Lower leg skin (tissue), 3 donors: ENCODE measurements around the gene ELMO3.

Source experiments
- POLR2A ChIP-seq, 2 donors: fragments of 450-650 bp; IDR thresholded peaks; one replicate each; pipeline ENCODE4 v1.6.1; 2016 to 2017; ENCODE audit warnings: antibody characterized with exemption in 2 of 2, mild to moderate bottlenecking in 1 of 2, moderate library complexity in 1 of 2
- TF ChIP-seq, protein P1 (sequence below), 3 donors: fragments of 450-650 bp; IDR thresholded peaks; one replicate each; pipeline ENCODE4 v1.5.1; 2016; ENCODE audit warnings: antibody characterized with exemption in 3 of 3, mild to moderate bottlenecking in 3 of 3, moderate library complexity in 2 of 3

DNA sequence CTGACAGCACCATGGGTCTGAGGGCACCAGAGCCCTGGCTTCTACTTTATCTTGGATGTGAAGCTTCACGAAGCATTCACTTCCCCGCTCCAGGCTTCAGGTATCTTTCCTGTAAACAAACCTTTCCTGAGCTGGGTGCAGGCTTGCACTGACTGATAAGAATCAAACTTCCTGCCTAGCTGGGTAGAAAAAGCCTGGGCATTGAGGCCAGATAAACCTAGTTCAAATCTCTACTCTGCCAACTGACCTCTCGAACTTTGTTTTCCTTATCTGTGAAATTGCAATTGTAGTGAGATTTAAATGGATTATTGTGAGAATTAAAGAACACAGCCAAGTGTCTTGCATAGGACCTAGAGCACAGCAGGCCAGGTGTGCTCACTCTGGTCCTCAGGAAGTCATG, 25.1 kb downstream of the ELMO3 start:
- TF ChIP-seq, protein P1, sequence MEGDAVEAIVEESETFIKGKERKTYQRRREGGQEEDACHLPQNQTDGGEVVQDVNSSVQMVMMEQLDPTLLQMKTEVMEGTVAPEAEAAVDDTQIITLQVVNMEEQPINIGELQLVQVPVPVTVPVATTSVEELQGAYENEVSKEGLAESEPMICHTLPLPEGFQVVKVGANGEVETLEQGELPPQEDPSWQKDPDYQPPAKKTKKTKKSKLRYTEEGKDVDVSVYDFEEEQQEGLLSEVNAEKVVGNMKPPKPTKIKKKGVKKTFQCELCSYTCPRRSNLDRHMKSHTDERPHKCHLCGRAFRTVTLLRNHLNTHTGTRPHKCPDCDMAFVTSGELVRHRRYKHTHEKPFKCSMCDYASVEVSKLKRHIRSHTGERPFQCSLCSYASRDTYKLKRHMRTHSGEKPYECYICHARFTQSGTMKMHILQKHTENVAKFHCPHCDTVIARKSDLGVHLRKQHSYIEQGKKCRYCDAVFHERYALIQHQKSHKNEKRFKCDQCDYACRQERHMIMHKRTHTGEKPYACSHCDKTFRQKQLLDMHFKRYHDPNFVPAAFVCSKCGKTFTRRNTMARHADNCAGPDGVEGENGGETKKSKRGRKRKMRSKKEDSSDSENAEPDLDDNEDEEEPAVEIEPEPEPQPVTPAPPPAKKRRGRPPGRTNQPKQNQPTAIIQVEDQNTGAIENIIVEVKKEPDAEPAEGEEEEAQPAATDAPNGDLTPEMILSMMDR (IDR thresholded peaks at IDR 0.05), result no peak
- no peak for TF ChIP-seq POLR2A (IDR thresholded peaks at IDR 0.05)
